Activated T-cell treated with anti-CD3 and anti-CD28 coated beads, Interleukin-2, amount 50 U/mL, for 24 hours (primary cell): ENCODE results near the gene ENOPH1.
A peak's percentile ranks its signal among the peaks of the same experiment; 100 is the strongest.
"Not testable (repeated sequence)": the region's sequence is repeated elsewhere in the genome, so short reads cannot be mapped to it uniquely, and the experiment has no call there.

Experiments used
- DNase-seq: peaks from one replicate; pipeline ENCODE4 v3.0.0-alpha.2; 2020
- H3K27ac Mint-ChIP-seq: 2 replicates; pipeline ENCODE4 v1.8.0; 2020; ENCODE audit warnings: mild to moderate bottlenecking, mixed read lengths
- H3K27me3 Mint-ChIP-seq: 2 replicates; pipeline ENCODE4 v1.8.0; 2020; ENCODE audit warnings: mixed read lengths
- H3K36me3 Mint-ChIP-seq: 2 replicates; pipeline ENCODE4 v1.8.0; 2020; ENCODE audit warnings: low read depth, mixed read lengths
- H3K4me1 Mint-ChIP-seq: 2 replicates; pipeline ENCODE4 v1.8.0; 2020; ENCODE audit warnings: low read depth, mixed read lengths
- H3K4me3 Mint-ChIP-seq: 2 replicates; pipeline ENCODE4 v1.8.0; 2020; ENCODE audit warnings: mild to moderate bottlenecking, moderate library complexity, mixed read lengths
- H3K9me3 Mint-ChIP-seq: 2 replicates; pipeline ENCODE4 v1.8.0; 2020; ENCODE audit warnings: mixed read lengths

ENOPH1 gene

DNA sequence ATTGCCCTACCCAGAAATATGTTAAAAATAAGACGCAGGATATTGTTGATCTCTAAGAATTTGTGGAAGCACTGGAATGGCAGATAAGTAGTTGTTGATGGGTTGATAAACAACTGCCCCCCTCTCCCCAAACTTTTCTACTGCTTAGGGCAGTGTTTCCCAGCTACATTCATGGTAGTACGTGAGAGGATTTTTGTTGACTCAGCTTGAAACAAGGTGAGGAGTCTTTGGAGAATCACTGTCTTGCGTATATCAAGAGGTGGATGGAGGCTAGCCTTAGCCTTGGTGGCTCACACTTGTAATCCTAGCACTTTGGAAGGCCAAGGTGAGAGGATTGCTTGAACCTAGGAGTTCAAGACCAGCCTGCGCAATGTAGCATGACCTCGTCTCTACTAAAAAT is 5.7 kb downstream of the ENOPH1 start:
- Mint-ChIP-seq H3K9me3 (no peaks in the 10 kb centered on the region), H3K36me3 (peaks cover 86% of the 10 kb centered on the region), H3K4me1 (peaks cover 90% of the 10 kb centered on the region)

DNA sequence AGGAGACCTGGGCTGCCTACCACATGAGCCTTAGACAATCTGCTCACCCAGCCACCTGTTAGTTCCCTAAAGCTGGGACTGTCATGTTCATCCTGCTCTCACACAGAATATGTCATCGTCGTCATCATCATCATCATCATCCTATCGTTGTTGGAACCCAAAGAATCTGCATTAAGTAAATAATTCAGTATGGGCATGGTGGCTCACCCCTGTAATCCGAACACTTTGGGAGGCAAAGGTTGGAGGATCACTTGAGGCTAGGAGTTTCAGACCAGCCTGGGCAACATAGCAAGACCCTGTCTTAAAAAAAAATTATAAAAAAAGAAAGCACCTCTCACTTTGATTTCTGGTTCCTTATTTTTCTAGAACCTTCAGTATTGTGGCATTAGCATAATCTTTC is 6.4 kb downstream of the ENOPH1 start:
- no peak for DNase-seq
- no peak overlapping the region for H3K4me3 Mint-ChIP-seq
- peaks cover 95% of the 10 kb centered on the region for H3K4me1 Mint-ChIP-seq
- no peaks in the 10 kb centered on the region for H3K27me3 Mint-ChIP-seq
- no peaks in the 10 kb centered on the region for H3K9me3 Mint-ChIP-seq
- H3K36me3 Mint-ChIP-seq = peaks cover 85% of the 10 kb centered on the region
- H3K27ac Mint-ChIP-seq = peak overlapping the region; percentile 68

More for the DNA sequence above, 5.7 kb downstream of the ENOPH1 start:
- Mint-ChIP-seq H3K27ac (peak overlapping the region; percentile 68), H3K27me3 (no peaks in the 10 kb centered on the region), H3K4me3 (no peak overlapping the region)
- DNase-seq = no peak

DNA sequence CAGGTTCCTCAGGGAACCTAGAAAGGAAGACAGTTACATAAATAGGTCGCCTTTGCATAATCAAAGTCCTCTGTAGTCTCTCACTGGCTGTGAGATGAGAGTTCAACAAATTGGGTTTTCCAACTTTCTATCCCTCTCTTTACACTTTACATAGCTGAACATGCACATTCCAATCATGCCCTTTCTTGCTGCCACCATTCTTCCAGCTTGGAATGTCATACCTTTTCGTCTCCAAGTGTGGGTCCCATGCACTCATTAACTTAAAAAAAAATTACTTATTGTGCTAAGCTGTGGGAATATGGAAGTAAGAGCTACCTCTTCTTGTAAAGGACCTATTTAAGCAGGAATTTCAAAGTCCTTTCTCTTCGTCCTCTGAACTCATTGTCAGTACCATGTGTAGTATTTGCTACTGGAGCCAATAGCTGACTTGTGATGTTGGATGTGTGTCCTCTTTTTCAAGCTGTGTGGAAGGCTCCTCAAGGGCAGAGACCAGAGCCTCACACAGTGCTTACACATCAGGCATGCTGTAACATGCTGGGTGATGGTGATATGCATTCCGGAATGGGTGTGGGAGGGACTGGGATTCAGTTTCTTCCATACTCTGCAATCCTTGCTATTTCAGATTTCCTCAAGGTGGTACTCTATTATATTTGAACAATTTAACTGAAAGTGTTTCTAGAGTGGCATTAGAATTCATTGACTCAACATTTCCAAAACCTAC is 7.1 kb downstream of the ENOPH1 start:
- DNase-seq = no peak
- Mint-ChIP-seq H3K4me1 (peaks cover 93% of the 10 kb centered on the region), H3K4me3 (no peak overlapping the region), H3K9me3 (no peaks in the 10 kb centered on the region), H3K36me3 (peaks cover 85% of the 10 kb centered on the region), H3K27ac (peak overlapping the region; percentile 68), H3K27me3 (no peaks in the 10 kb centered on the region)

DNA sequence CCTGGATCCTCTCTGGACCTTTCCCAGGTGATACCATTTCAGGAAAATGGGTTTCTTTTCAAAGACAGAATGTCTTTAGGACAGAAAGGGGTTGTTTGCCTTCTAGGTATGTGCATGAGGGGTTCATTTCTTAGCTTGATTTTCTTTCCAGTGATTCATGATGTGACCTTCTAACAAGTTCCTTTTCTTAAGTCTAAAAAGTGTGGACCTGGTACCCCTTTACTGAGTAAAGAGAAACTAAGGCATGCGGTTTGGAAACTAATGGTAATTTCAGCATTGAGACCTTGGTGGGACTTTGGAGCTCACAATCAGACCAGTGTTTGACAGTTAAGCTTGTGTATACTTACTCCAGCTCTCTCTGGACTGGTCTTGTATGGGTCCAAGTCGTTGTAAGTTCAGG is 8.7 kb downstream of the ENOPH1 start:
- DNase-seq = no peak
- H3K4me3 Mint-ChIP-seq = no peak overlapping the region
- H3K27me3 Mint-ChIP-seq = no peaks in the 10 kb centered on the region
- H3K27ac Mint-ChIP-seq = peak overlapping the region; percentile 63
- no peaks in the 10 kb centered on the region for H3K9me3 Mint-ChIP-seq
- H3K36me3 Mint-ChIP-seq = peaks cover 79% of the 10 kb centered on the region
- H3K4me1 Mint-ChIP-seq = peaks cover 82% of the 10 kb centered on the region

DNA sequence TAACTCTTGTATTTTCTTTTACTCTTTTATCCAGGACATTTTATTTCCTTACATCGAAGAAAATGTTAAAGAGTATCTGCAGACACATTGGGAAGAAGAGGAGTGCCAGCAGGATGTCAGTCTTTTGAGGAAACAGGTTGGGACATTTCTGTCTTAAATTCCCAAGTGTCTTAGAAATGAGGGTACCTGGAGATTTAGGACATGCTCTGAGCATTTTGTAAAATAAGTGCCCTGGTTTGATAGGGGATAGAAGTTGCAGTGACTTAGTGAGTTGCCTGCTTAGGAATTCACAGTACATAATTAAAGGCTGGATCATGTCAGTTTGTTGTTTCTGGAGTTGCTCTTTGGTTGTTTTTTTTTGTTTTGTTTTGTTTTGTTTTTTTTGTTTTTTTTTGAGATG is 17.5 kb downstream of the ENOPH1 start:
- H3K27me3 Mint-ChIP-seq = no peaks in the 10 kb centered on the region
- peaks cover 32% of the 10 kb centered on the region for H3K4me1 Mint-ChIP-seq
- DNase-seq = no peak
- no peaks in the 10 kb centered on the region for H3K9me3 Mint-ChIP-seq
- no peak overlapping the region for H3K4me3 Mint-ChIP-seq
- peak overlapping the region; percentile 42 for H3K27ac Mint-ChIP-seq
- peaks cover 70% of the 10 kb centered on the region for H3K36me3 Mint-ChIP-seq

DNA sequence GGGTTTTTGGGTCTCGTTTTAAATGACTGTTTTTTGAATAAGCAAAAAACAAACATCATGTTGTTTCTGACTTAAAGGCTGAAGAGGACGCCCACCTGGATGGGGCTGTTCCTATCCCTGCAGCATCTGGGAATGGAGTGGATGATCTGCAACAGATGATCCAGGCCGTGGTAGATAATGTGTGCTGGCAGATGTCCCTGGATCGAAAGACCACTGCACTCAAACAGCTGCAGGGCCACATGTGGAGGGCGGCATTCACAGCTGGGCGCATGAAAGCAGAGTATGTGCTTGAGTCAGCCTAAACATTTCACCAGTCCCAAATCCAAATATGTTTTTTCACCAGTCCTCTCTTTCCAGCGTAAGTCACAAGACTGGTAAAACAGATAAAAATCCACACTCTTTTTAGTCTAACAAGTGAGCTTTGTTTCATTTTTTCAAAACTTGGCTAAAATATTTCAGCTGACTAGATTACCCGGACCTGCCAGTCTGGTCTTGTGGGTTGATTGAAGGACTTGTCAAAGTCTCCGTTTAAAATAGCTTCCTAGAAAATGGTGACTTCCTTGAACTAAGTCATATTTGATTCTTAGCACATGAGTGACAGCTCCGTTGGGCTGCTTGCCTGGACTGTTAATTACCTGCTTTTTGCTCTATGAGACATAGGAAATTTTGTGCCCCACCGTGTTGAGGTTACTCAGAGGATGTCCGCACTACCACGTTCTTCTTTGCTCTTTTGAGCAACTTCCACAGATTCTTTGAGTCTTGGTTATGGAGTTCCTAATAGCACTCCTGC is 20.8 kb downstream of the ENOPH1 start:
- peaks cover 78% of the 10 kb centered on the region for H3K36me3 Mint-ChIP-seq

DNA sequence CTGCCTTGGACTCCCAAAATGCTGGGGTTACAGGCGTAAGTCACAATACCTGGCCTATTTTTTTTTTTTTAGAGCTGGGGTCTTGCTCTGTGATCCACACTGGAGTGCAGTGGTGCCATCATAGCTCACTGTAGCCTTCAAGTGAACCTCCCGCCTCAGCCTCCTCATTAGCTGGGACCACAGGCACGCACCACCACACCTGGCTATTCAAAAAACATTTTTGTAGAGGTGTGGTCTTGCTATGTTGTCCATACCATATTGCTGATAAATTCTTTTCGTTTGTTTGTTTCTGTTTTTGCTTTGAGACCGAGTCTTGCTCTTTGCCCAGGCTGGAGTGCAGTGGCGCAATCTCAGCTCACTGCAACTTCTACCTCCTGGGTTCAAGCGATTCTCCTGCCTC is 21.6 kb downstream of the ENOPH1 start:
- Mint-ChIP-seq H3K27me3 (no peaks in the 10 kb centered on the region), H3K27ac (peak overlapping the region; percentile 50), H3K4me1 (peaks cover 15% of the 10 kb centered on the region), H3K36me3 (peaks cover 86% of the 10 kb centered on the region), H3K9me3 (no peaks in the 10 kb centered on the region), H3K4me3 (no peak overlapping the region)
- no peak for DNase-seq

More for the DNA sequence above, 20.8 kb downstream of the ENOPH1 start:
- Mint-ChIP-seq H3K27me3 (no peaks in the 10 kb centered on the region), H3K27ac (peak overlapping the region; percentile 57), H3K4me1 (peaks cover 15% of the 10 kb centered on the region), H3K9me3 (no peaks in the 10 kb centered on the region), H3K4me3 (no peak overlapping the region)
- DNase-seq = no peak

DNA sequence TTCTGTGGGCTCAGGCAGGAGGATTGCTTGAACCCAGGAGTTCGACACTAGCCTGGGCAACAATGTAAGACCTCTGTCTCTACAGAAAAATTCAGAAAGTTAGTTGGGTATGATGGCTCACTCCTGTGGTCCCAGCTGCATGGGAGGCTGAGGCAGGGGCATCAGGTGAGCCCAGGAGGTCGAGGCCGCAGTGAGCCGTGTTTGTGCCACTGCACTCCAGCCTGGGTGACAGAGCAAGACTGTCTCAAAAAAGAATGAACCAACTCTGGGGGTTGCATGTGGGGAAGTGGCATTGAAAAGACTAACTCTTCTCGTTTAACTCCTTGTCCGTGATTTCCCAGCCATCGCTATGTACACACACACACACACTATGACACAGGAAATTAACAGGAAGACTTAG is 26.9 kb downstream of the ENOPH1 start:
- Mint-ChIP-seq H3K4me1 (peaks cover 9% of the 10 kb centered on the region), H3K27me3 (no peaks in the 10 kb centered on the region), H3K36me3 (peaks cover 91% of the 10 kb centered on the region), H3K9me3 (no peaks in the 10 kb centered on the region), H3K27ac (peak overlapping the region; percentile 66), H3K4me3 (no peak overlapping the region)
- DNase-seq = no peak

DNA sequence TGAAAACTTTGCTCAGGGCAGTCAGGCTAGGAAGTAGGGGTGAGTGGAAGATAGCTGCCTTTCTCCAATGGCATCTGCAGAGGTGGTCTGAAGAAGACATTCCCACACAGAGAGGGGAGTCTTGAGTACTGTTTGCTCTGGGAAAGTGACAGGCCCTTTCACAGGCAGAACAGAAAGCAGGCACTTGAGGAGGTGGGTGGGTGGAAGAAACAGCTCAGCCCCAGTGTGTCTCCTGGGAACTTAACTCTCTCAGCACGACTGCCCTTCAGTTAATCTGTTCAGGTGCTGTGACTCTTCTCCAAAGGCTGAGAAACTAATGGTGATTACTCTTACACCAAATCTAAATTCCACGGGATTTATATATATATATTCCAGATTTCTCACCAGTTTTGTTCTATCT is 28.3 kb downstream of the ENOPH1 start:
- Mint-ChIP-seq H3K4me3 (no peak overlapping the region), H3K4me1 (peaks cover 10% of the 10 kb centered on the region), H3K9me3 (no peaks in the 10 kb centered on the region), H3K27ac (peak overlapping the region; percentile 58), H3K27me3 (no peaks in the 10 kb centered on the region), H3K36me3 (peaks cover 93% of the 10 kb centered on the region)
- no peak for DNase-seq

DNA sequence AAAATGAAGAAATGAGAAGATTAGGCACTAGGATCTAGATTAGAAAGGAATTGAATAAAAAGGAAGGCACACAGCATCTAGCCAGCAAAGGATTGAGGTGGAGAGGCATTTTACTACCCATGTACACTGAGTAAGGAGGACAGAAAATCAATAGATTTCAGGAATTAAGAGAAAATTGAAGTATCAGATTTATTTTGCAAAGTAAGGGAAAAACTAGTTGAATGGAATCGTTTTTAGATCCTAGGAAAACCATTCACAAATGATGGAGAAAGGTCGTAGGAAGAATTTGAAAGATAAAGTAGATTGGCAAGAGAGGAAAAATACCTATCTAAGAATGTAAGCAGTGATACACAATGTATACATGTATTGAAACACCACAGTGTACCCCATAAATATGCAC is 31.3 kb downstream of the ENOPH1 start:
- Mint-ChIP-seq H3K27ac (peak overlapping the region; percentile 51), H3K36me3 (peaks cover 87% of the 10 kb centered on the region), H3K4me1 (peaks cover 10% of the 10 kb centered on the region), H3K27me3 (no peaks in the 10 kb centered on the region), H3K4me3 (no peak overlapping the region), H3K9me3 (no peaks in the 10 kb centered on the region)
- no peak for DNase-seq

DNA sequence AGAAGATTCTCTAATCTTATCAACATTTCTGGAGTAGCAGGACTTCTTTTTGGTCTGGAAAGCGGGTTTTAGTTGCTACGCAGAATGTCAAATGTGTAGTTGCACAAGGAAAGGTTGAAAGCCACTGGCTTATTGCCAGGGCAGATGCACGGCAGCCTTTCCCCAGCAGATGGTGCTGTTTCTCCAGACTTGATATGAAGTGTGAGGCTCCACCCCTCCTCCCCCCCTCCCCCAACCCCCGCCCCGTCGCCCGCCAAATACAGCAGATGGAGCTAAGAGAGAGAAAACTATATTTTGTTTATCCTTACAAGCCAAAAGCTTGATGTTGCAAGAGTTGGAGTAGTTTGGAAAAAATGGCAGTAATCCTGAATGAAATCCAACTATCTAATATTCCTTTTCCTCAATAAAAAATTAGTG is 32.0 kb downstream of the ENOPH1 start:
- no peak overlapping the region for H3K4me3 Mint-ChIP-seq
- peaks cover 86% of the 10 kb centered on the region for H3K36me3 Mint-ChIP-seq
- H3K9me3 Mint-ChIP-seq = no peaks in the 10 kb centered on the region
- H3K4me1 Mint-ChIP-seq = peaks cover 10% of the 10 kb centered on the region
- peak; percentile 87 for DNase-seq
- no peak overlapping the region for H3K27ac Mint-ChIP-seq
- H3K27me3 Mint-ChIP-seq = no peaks in the 10 kb centered on the region

DNA sequence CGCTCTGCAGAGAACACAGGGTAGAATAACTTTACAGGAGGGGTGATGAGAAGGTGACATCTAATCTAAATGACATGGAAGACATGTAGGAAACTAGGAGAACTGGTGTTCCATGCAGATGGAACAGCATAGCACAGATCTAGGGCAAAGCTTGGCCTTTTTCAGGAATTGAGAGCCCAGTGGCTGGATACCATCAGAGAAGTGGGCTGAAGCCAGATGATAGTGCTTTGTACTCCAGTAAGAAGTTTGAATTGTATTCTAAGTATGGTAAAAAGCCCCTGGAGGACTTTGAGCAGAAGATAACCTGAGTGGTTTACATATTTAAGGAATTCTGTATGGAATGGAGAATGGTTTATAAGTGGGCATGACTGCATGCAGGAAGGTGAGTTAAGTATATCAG is 32.8 kb downstream of the ENOPH1 start:
- Mint-ChIP-seq H3K27ac (no peak overlapping the region), H3K4me1 (peaks cover 7% of the 10 kb centered on the region), H3K27me3 (no peaks in the 10 kb centered on the region), H3K9me3 (no peaks in the 10 kb centered on the region), H3K4me3 (no peak overlapping the region), H3K36me3 (peaks cover 86% of the 10 kb centered on the region)
- no peak for DNase-seq

DNA sequence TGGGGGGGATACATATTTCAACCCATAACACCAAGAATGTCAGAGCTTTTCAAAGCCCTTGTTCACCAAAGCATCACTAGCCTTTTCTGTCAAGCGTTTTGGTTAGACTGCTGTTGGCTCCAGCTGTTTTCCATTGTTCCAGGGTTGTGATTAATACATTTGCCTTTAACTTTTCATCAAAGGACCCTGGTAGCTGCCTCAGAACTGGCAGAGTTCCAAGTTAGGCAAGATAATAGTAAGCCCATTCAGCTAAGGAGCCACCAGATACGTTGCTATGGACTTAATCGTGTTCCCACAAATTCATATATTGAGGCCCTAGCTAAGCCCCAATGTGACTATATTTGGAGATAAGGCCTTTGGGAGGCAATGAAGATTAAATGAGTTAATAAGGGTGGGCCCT is 37.1 kb downstream of the ENOPH1 start:
- H3K4me1 Mint-ChIP-seq = no peaks in the 10 kb centered on the region
- H3K36me3 Mint-ChIP-seq = peaks cover 71% of the 10 kb centered on the region
- no peak overlapping the region for H3K27ac Mint-ChIP-seq
- DNase-seq = no peak
- H3K4me3 Mint-ChIP-seq = no peak overlapping the region
- no peaks in the 10 kb centered on the region for H3K9me3 Mint-ChIP-seq
- H3K27me3 Mint-ChIP-seq = no peaks in the 10 kb centered on the region

DNA sequence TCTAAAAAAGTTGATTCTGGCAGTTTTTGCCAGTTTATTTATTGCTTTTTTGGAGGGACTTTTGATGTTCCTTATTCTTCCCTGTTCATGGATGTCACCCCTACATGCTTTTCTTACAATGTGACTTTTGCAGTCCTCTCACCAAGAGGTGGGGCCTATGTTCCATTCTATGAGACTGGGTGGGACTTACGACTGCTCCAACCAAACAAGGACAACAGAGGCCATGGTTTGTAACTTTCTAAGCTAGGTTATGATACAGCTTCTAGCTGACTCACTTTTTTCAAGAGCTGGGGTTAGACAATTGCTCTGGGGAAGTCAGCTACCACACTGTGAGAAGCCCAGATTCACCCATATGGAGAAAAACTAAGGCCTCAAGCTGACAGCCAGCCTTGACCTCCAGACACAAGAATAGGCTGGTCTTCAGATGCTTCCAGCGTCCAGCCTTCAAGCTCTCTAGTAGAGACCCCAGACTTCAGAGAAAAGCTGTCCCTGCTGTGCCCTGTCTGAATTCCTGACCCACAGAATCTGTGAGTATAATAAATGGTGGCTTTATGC is 39.5 kb downstream of the ENOPH1 start:
- no peaks in the 10 kb centered on the region for H3K27me3 Mint-ChIP-seq
- no peaks in the 10 kb centered on the region for H3K9me3 Mint-ChIP-seq
- H3K4me3 Mint-ChIP-seq = no peak overlapping the region
- no peak for DNase-seq
- H3K4me1 Mint-ChIP-seq = no peaks in the 10 kb centered on the region
- H3K36me3 Mint-ChIP-seq = peaks cover 64% of the 10 kb centered on the region
- no peak overlapping the region for H3K27ac Mint-ChIP-seq

DNA sequence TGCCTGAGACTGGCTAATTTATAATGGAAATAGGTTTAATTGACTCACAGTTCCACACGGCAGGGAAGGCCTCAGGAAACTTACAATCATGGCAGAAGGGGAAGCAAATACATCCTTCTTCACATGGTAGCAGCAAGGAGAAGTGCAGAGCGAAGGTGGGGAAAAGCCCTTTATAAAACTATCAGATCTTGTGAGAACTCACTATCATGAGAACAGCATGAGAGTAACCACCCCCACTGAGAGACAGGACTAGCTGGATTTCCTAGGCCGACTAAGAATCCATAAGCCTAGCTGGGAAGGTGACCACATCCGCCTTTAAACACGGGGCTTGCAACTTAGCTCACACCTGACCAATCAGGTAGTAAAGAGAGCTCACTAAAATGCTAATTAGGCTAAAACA is 42.7 kb downstream of the ENOPH1 start:
- not testable (repeated sequence) for H3K27me3 Mint-ChIP-seq, H3K4me3 Mint-ChIP-seq, DNase-seq, H3K4me1 Mint-ChIP-seq, H3K9me3 Mint-ChIP-seq, H3K27ac Mint-ChIP-seq
- peaks cover 40% of the 10 kb centered on the region for H3K36me3 Mint-ChIP-seq
